Measurements from ENCODE around the gene NCK2.

Gene NCK2

GRCh38 chr2:105936954-105937353, 192.2 kb downstream of the NCK2 start:
- H3K4me1 ChIP-seq (ENCODE audit: insufficient read depth, low read length, severe bottlenecking) = no peaks in the 10 kb centered on the region
- no peaks in the 10 kb centered on the region; the same call in 1 of the 2 replicates for H3K36me3 ChIP-seq (ENCODE audit: insufficient read depth, low read length)
- no peak overlapping the region for H3K4me2 ChIP-seq (ENCODE audit: low read length)
- no peaks in the 10 kb centered on the region for H3F3A ChIP-seq (ENCODE audit: insufficient read depth, low read length)
- no peak overlapping the region for H3K9ac ChIP-seq (ENCODE audit: low read length)
- H3K79me2 ChIP-seq (ENCODE audit: insufficient read depth, low read length) = no peaks in the 10 kb centered on the region
- H3K27me3 ChIP-seq (ENCODE audit: insufficient read depth, low read length) = no peaks in the 10 kb centered on the region; the same call in 1 of the 2 replicates
- no peaks in the 10 kb centered on the region for H3K9me2 ChIP-seq (ENCODE audit: low read depth, low read length)
- no peaks in the 10 kb centered on the region for H3K9me3 ChIP-seq (ENCODE audit: low read length)
- TF ChIP-seq CTCF (IDR thresholded peaks at IDR 0.05; ENCODE audit: low read length) (no peak), EZH2 (IDR thresholded peaks at IDR 0.05; ENCODE audit: borderline replicate concordance, low read length) (no peak)
- H4K20me1 ChIP-seq (ENCODE audit: insufficient read depth, low read length) = no peaks in the 10 kb centered on the region
- no peak overlapping the region for H2AFZ ChIP-seq (ENCODE audit: low read length)
- no peak overlapping the region for H3K27ac ChIP-seq (ENCODE audit: low read depth, low read length, poor library complexity, severe bottlenecking)
- H3K4me3 ChIP-seq (ENCODE audit: low read depth, low read length, poor library complexity, severe bottlenecking) = no peak overlapping the region

GRCh38 chr2:105937498-105938097, 192.9 kb downstream of the NCK2 start:
- Histone ChIP-seq H3K27me3 (ENCODE audit: insufficient read depth, low read length) (no peaks in the 10 kb centered on the region; the same call in 1 of the 2 replicates), H3F3A (ENCODE audit: insufficient read depth, low read length) (no peaks in the 10 kb centered on the region), H3K9me2 (ENCODE audit: low read depth, low read length) (no peaks in the 10 kb centered on the region), H3K9me3 (ENCODE audit: low read length) (no peaks in the 10 kb centered on the region), H3K9ac (ENCODE audit: low read length) (no peak overlapping the region), H4K20me1 (ENCODE audit: insufficient read depth, low read length) (no peaks in the 10 kb centered on the region), H3K4me3 (ENCODE audit: low read depth, low read length, poor library complexity, severe bottlenecking) (no peak overlapping the region), H3K27ac (ENCODE audit: low read depth, low read length, poor library complexity, severe bottlenecking) (no peak overlapping the region), H2AFZ (ENCODE audit: low read length) (no peak overlapping the region), H3K4me1 (ENCODE audit: insufficient read depth, low read length, severe bottlenecking) (no peaks in the 10 kb centered on the region), H3K79me2 (ENCODE audit: insufficient read depth, low read length) (no peaks in the 10 kb centered on the region), H3K4me2 (ENCODE audit: low read length) (no peak overlapping the region), H3K36me3 (ENCODE audit: insufficient read depth, low read length) (no peaks in the 10 kb centered on the region; the same call in 1 of the 2 replicates)
- no peak for TF ChIP-seq CTCF (IDR thresholded peaks at IDR 0.05; ENCODE audit: low read length)
- no peak for TF ChIP-seq EZH2 (IDR thresholded peaks at IDR 0.05; ENCODE audit: borderline replicate concordance, low read length)
